ENCODE results near the gene SPATS1. TPM values are rescaled to one million over a fixed set of nuclear protein-coding genes. Genes with fewer than 3 reads are reported as not detected.

Gene SPATS1
- not detected for polyA plus RNA-seq (2013, experiment 1 of 2)
- not detected for polyA plus RNA-seq (2013, experiment 2 of 2)

DNA sequence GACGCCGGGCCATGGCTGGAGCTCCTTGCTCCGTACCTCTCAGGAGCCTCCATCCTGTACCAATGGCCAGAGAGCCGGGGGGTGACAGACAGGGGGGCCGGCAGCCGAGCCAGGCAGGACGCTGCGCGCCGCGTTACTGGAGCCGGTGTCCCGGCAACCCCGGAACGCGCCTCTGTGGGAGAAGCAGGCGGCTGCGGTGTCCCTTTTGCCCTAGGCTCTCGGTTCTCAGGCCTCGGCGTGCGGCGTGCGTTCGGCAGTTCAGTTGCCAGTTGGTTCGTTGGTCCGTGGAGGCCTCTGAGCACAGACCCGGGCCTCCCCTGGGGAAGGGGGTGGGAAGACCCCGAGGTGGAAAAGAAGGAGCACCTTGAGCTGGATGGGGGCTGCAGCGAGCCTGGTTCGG is at the start of gene SPATS1:
Gene SPATS1, plus strand, starts transcription at position 162 of the 400 bp plus-strand sequence. CDS start 446 bp downstream, outside the sequence.
- peaks cover 0 to 2% of the 10 kb centered on the region in 2 donors for H3K9me3 ChIP-seq (replicated peaks in 1 of 2; ENCODE audit: control insufficient read depth in 2 of 2, insufficient read depth in 1 of 2, low read depth in 1 of 2, low read length in 2 of 2)
- no peaks in the 10 kb centered on the region for H3K79me1 ChIP-seq (ENCODE audit: low read depth, low read length)
- no peak within 1 kb of the TSS for H3K27ac ChIP-seq (replicated peaks; ENCODE audit: low read length)
- peak within 1 kb of the TSS; percentile 70 for H2BK15ac ChIP-seq (ENCODE audit: low read length)
- no peak within 1 kb of the TSS for H3K4ac ChIP-seq (ENCODE audit: low read length)
- H3K36me3 ChIP-seq (replicated peaks in 1 of 2; ENCODE audit: control insufficient read depth in 2 of 2, insufficient read depth in 2 of 2, low read length in 2 of 2): no peaks in the 10 kb centered on the region
- no CpG with 5 or more reads among the region's 31 CpGs for WGBS, 2 donors (ENCODE audit: extremely low coverage in 2 of 2, insufficient read length in 2 of 2, insufficient replicate concordance in 1 of 2)
- H3K14ac ChIP-seq (ENCODE audit: low read length): peak within 1 kb of the TSS; percentile 60
- peak; percentile 8 for DNase-seq (ENCODE audit: low spot score)
- peak within 1 kb of the TSS; percentile 84 for H3K18ac ChIP-seq (ENCODE audit: low read length)
- H3K23ac ChIP-seq (ENCODE audit: low read depth, low read length, poor library complexity): no peak within 1 kb of the TSS
- peak within 1 kb of the TSS; percentile 31 for H3K4me2 ChIP-seq (ENCODE audit: insufficient read depth, low read length, poor library complexity, severe bottlenecking)
- H2BK120ac ChIP-seq (ENCODE audit: low read depth, low read length): peak within 1 kb of the TSS; percentile 68
- H2AFZ ChIP-seq (ENCODE audit: low read length): peak within 1 kb of the TSS; percentile 95
- H2BK5ac ChIP-seq (ENCODE audit: low read length): peak within 1 kb of the TSS; percentile 87
- peak within 1 kb of the TSS; percentile 53 for H2BK12ac ChIP-seq (ENCODE audit: low read length)
- peak within 1 kb of the TSS; percentile 12 to 24 for H3K4me3 ChIP-seq (ENCODE audit: low read length in 2 of 2)
- H3K9ac ChIP-seq (ENCODE audit: low read depth, low read length, poor library complexity): no peak within 1 kb of the TSS
- H3K4me1 ChIP-seq (ENCODE audit: control insufficient read depth in 2 of 2, insufficient read depth in 1 of 2, low read depth in 1 of 2, low read length in 2 of 2): peaks cover 0 to 24% of the 10 kb centered on the region in 2 donors
- H4K91ac ChIP-seq (ENCODE audit: low read depth, low read length, poor library complexity): no peak within 1 kb of the TSS
- H4K8ac ChIP-seq (ENCODE audit: low read depth, low read length): no peak within 1 kb of the TSS
- peaks cover 0 to 43% (median 8%) of the 10 kb centered on the region in 3 experiments for H3K27me3 ChIP-seq (ENCODE audit: control insufficient read depth in 3 of 3, insufficient read depth in 3 of 3, low read depth in 1 of 3, low read length in 3 of 3)
- H2AK5ac ChIP-seq (ENCODE audit: low read depth, low read length): peak within 1 kb of the TSS; percentile 57

DNA sequence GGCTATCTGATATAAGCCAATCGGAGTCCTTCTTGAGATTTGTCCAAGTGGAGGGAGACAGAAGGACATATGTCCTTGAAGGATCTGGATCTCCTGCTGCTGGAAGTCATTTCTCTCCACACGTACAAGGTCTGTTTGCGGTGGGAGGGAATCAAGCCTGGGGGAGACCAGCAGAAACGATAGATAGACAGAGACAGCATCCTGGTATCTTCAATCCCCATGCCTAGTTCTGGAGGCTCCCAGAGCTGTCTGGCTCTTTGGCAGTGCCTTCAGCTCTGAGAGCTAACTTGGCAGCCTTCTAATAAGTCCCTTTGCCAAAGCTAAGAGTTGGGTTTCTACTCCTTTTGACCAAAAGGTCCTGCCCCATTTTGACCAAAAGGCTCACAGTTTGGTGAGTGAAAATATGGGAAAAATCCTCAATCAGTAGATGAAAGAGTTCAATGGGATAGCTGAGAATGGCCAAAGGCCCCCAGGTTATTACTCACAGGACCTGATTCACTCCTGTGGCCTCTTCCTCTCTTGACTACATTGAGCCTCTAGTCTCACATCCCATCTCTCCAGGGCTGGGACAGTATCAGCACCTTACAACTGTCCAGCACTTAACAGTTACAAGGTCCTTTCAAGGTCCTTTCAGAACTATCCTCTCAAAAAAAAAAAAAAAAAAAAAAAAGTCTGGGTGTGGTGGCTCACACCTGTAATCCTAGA is 49.6 kb upstream of the SPATS1 start:
- no CpG with 5 or more reads among the region's 4 CpGs for WGBS, 2 donors (ENCODE audit: extremely low coverage in 2 of 2, insufficient read length in 2 of 2, insufficient replicate concordance in 1 of 2)
- no peak for DNase-seq (ENCODE audit: low spot score)
- H2BK120ac ChIP-seq (ENCODE audit: low read depth, low read length): no peak overlapping the region
- no peak overlapping the region for H2AK5ac ChIP-seq (ENCODE audit: low read depth, low read length)
- H2BK12ac ChIP-seq (ENCODE audit: low read length): no peak overlapping the region
- no peak overlapping the region for H3K4me3 ChIP-seq (ENCODE audit: low read length in 2 of 2)
- no peak overlapping the region for H3K4ac ChIP-seq (ENCODE audit: low read length)
- no peak overlapping the region for H3K14ac ChIP-seq (ENCODE audit: low read length)
- H4K8ac ChIP-seq (ENCODE audit: low read depth, low read length): no peak overlapping the region
- peaks cover 4 to 6% of the 10 kb centered on the region in 2 donors for H3K4me1 ChIP-seq (ENCODE audit: control insufficient read depth in 2 of 2, insufficient read depth in 1 of 2, low read depth in 1 of 2, low read length in 2 of 2)
- no peak overlapping the region for H2BK5ac ChIP-seq (ENCODE audit: low read length)
- no peak overlapping the region for H3K23ac ChIP-seq (ENCODE audit: low read depth, low read length, poor library complexity)
- H2AFZ ChIP-seq (ENCODE audit: low read length): no peak overlapping the region
- no peak overlapping the region for H3K9ac ChIP-seq (ENCODE audit: low read depth, low read length, poor library complexity)
- H4K91ac ChIP-seq (ENCODE audit: low read depth, low read length, poor library complexity): no peak overlapping the region
- no peaks in the 10 kb centered on the region for H3K36me3 ChIP-seq (replicated peaks in 1 of 2; ENCODE audit: control insufficient read depth in 2 of 2, insufficient read depth in 2 of 2, low read length in 2 of 2)
- H3K27ac ChIP-seq (replicated peaks; ENCODE audit: low read length): no peak overlapping the region
- no peak overlapping the region for H3K18ac ChIP-seq (ENCODE audit: low read length)
- H2BK15ac ChIP-seq (ENCODE audit: low read length): no peak overlapping the region
- no peak overlapping the region for H3K4me2 ChIP-seq (ENCODE audit: insufficient read depth, low read length, poor library complexity, severe bottlenecking)
- H3K79me1 ChIP-seq (ENCODE audit: low read depth, low read length): no peaks in the 10 kb centered on the region
- no peaks in the 10 kb centered on the region for H3K9me3 ChIP-seq (replicated peaks in 1 of 2; ENCODE audit: control insufficient read depth in 2 of 2, insufficient read depth in 1 of 2, low read depth in 1 of 2, low read length in 2 of 2)
- H3K27me3 ChIP-seq (ENCODE audit: control insufficient read depth in 3 of 3, insufficient read depth in 3 of 3, low read depth in 1 of 3, low read length in 3 of 3): peaks cover 0 to 24% (median 22%) of the 10 kb centered on the region in 3 experiments

GRCh38 chr6:44294832-44295791 is 47.3 kb upstream of the SPATS1 start:
- WGBS, 2 donors (ENCODE audit: extremely low coverage in 2 of 2, insufficient read length in 2 of 2, insufficient replicate concordance in 1 of 2): no CpG with 5 or more reads among the region's 7 CpGs
- Histone ChIP-seq H2BK5ac (ENCODE audit: low read length) (no peak overlapping the region), H3K23ac (ENCODE audit: low read depth, low read length, poor library complexity) (no peak overlapping the region), H4K91ac (ENCODE audit: low read depth, low read length, poor library complexity) (no peak overlapping the region), H3K14ac (ENCODE audit: low read length) (peak overlapping the region; percentile 22), H3K9me3 (replicated peaks in 1 of 2; ENCODE audit: control insufficient read depth in 2 of 2, insufficient read depth in 1 of 2, low read depth in 1 of 2, low read length in 2 of 2) (no peaks in the 10 kb centered on the region), H3K18ac (ENCODE audit: low read length) (no peak overlapping the region), H3K4me1 (ENCODE audit: control insufficient read depth in 2 of 2, insufficient read depth in 1 of 2, low read depth in 1 of 2, low read length in 2 of 2) (peaks cover 4 to 9% of the 10 kb centered on the region in 2 donors), H3K4me3 (ENCODE audit: low read length in 2 of 2) (no peak overlapping the region), H3K27ac (replicated peaks; ENCODE audit: low read length) (no peak overlapping the region), H3K9ac (ENCODE audit: low read depth, low read length, poor library complexity) (no peak overlapping the region), H2AFZ (ENCODE audit: low read length) (no peak overlapping the region), H3K4ac (ENCODE audit: low read length) (no peak overlapping the region), H2BK120ac (ENCODE audit: low read depth, low read length) (no peak overlapping the region), H2AK5ac (ENCODE audit: low read depth, low read length) (no peak overlapping the region), H3K79me1 (ENCODE audit: low read depth, low read length) (no peaks in the 10 kb centered on the region), H3K27me3 (ENCODE audit: control insufficient read depth in 3 of 3, insufficient read depth in 3 of 3, low read depth in 1 of 3, low read length in 3 of 3) (peaks cover 0 to 21% (median 13%) of the 10 kb centered on the region in 3 experiments), H2BK12ac (ENCODE audit: low read length) (no peak overlapping the region), H4K8ac (ENCODE audit: low read depth, low read length) (no peak overlapping the region), H2BK15ac (ENCODE audit: low read length) (no peak overlapping the region), H3K4me2 (ENCODE audit: insufficient read depth, low read length, poor library complexity, severe bottlenecking) (no peak overlapping the region), H3K36me3 (replicated peaks in 1 of 2; ENCODE audit: control insufficient read depth in 2 of 2, insufficient read depth in 2 of 2, low read length in 2 of 2) (peaks cover 2 to 14% of the 10 kb centered on the region in 2 donors)
- no peak for DNase-seq (ENCODE audit: low spot score)
